ENCODE results near the gene TSNAX.

- TF ChIP-seq CTCF (IDR thresholded peaks at IDR 0.05; ENCODE audit: low read depth, low read length, missing input control) (no peak), MAX (IDR thresholded peaks at IDR 0.05) (no peak), SP1 (IDR thresholded peaks at IDR 0.05) (no peak), RAD21 (IDR thresholded peaks at IDR 0.05) (no peak), TAF1 (conservative IDR thresholded peaks at IDR 0.05) (no peak), EGR1 (IDR thresholded peaks at IDR 0.05; ENCODE audit: low read depth in 2 of 2) (no peak), YY1 (IDR thresholded peaks at IDR 0.05) (no peak), JUND (IDR thresholded peaks at IDR 0.05) (no peak)
- TF ChIP-seq, protein P1, sequence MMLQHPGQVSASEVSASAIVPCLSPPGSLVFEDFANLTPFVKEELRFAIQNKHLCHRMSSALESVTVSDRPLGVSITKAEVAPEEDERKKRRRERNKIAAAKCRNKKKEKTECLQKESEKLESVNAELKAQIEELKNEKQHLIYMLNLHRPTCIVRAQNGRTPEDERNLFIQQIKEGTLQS (IDR thresholded peaks at IDR 0.05), result no peak
These were observed 78.2 kb downstream of the TSNAX start for GRCh38 chr1:231606712-231607111.

Data from liver (tissue), 3 donors.